ENCODE data around the gene SUN5. TPM values are rescaled to one million over a fixed set of nuclear protein-coding genes. Genes with fewer than 3 reads are reported as not detected.

Gene SUN5
- total RNA-seq, 1 experiment from 2014 or later = not detected

DNA sequence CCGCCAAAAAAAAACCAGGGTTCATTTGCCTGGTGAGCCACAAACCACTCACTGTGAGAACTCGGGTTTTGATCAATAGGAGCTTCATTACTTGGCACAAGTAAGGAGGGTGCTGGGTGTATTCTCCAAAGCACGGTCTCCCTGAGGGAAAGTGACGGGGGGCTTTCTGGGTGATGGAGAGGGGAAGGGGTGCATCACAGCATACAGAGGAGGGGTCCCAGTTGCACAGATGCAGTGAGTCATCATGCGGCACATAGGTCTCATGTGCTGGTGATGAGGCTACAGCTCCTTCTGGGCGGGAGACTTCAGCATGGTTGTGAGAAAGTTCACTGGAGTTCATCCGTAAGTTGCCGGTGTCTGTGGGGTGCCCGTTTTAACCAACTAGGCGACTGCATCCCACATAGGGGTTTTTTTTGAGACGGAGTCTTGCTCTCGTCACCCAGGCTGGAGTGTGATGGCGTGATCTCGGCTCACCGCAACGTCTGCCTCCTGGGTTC is 36.2 kb downstream of the SUN5 start:
- Histone ChIP-seq H3K56ac (ENCODE audit: insufficient read length, low read depth, low read length) (no peak overlapping the region), H3K4me1 (ENCODE audit: insufficient read depth, low read length) (peaks cover 4% of the 10 kb centered on the region; the same call in 1 of the 2 replicates), H4K20me1 (ENCODE audit: control insufficient read depth, insufficient read depth, insufficient read length) (no peaks in the 10 kb centered on the region), H2BK20ac (ENCODE audit: low read depth, low read length, poor library complexity, severe bottlenecking) (no peak overlapping the region), H3K27ac (ENCODE audit: insufficient read length, low read depth, low read length) (no peak overlapping the region), H3K9me3 (ENCODE audit: control insufficient read depth, low read depth, low read length) (no peaks in the 10 kb centered on the region), H3K23ac (ENCODE audit: insufficient read length, low read depth, low read length) (no peak overlapping the region), H3K4ac (ENCODE audit: low read depth, low read length) (no peak overlapping the region), H3K23me2 (ENCODE audit: insufficient read length, low read depth, low read length, poor library complexity, severe bottlenecking) (no peaks in the 10 kb centered on the region), H3K9ac (ENCODE audit: extremely low read depth, insufficient read length, low read length) (no peak overlapping the region), H4K91ac (ENCODE audit: insufficient read length, low read depth, low read length) (no peak overlapping the region), H3K27me3 (ENCODE audit: insufficient read depth, low read length) (no peaks in the 10 kb centered on the region; the same call in 1 of the 2 replicates), H2BK120ac (ENCODE audit: low read depth, low read length, poor library complexity, severe bottlenecking) (no peak overlapping the region), H2AFZ (ENCODE audit: low read length) (no peak overlapping the region), H3K4me2 (ENCODE audit: insufficient read depth, insufficient read length, low read length) (no peak overlapping the region), H3K14ac (ENCODE audit: insufficient read depth, low read length) (no peak overlapping the region; the same call in 1 of the 2 replicates), H3T11ph (ENCODE audit: low read length) (no peak overlapping the region), H4K8ac (replicated peaks; ENCODE audit: insufficient read length, low read depth, low read length) (no peak overlapping the region), H2BK12ac (ENCODE audit: insufficient read length, low read depth, low read length) (no peak overlapping the region), H3K79me1 (ENCODE audit: insufficient read depth, low read depth, low read length, poor library complexity, severe bottlenecking) (no peaks in the 10 kb centered on the region), H2BK15ac (ENCODE audit: low read depth, low read length) (no peak overlapping the region), H4K5ac (ENCODE audit: insufficient read length, low read depth, low read length) (no peak overlapping the region), H2BK5ac (ENCODE audit: insufficient read length, low read length) (no peak overlapping the region), H3K18ac (ENCODE audit: insufficient read length, low read depth, low read length) (no peak overlapping the region), H3K79me2 (ENCODE audit: insufficient read depth, low read length) (no peaks in the 10 kb centered on the region), H2AK5ac (ENCODE audit: insufficient read length, low read length) (no peak overlapping the region)
- Mint-ChIP-seq H3K36me3 (ENCODE audit: insufficient read depth in 1 of 3, low read depth in 3 of 3) (no peaks in the 10 kb centered on the region), H3K4me1 (peaks cover 0 to 5% of the 10 kb centered on the region in 2 experiments; a peak in 2 of 4 replicates), H3K4me3 (no peak overlapping the region), H3K27me3 (ENCODE audit: low read depth) (peaks cover 23% of the 10 kb centered on the region), H3K9me3 (no peaks in the 10 kb centered on the region; a peak in 2 of 5 replicates), H3K27ac (no peak overlapping the region)
- peak; percentile 15 for DNase-seq
- no CpG with 5 or more reads among the region's 16 CpGs for WGBS (ENCODE audit: extremely low coverage, insufficient read length, low lambda C conversion rate)
- TF ChIP-seq, protein P1, sequence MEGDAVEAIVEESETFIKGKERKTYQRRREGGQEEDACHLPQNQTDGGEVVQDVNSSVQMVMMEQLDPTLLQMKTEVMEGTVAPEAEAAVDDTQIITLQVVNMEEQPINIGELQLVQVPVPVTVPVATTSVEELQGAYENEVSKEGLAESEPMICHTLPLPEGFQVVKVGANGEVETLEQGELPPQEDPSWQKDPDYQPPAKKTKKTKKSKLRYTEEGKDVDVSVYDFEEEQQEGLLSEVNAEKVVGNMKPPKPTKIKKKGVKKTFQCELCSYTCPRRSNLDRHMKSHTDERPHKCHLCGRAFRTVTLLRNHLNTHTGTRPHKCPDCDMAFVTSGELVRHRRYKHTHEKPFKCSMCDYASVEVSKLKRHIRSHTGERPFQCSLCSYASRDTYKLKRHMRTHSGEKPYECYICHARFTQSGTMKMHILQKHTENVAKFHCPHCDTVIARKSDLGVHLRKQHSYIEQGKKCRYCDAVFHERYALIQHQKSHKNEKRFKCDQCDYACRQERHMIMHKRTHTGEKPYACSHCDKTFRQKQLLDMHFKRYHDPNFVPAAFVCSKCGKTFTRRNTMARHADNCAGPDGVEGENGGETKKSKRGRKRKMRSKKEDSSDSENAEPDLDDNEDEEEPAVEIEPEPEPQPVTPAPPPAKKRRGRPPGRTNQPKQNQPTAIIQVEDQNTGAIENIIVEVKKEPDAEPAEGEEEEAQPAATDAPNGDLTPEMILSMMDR (conservative IDR thresholded peaks at IDR 0.05) = no peak
